B cell (primary cell): ENCODE results near the gene LBH. TPM values are rescaled to one million over a fixed set of nuclear protein-coding genes. Genes with fewer than 3 reads are reported as not detected.

Experiments used
- ATAC-seq: fragments of 200-7000 bp; cut with Tn5 transposase; one replicate; pipeline ENCODE4 v1.10.0; 2021; ENCODE audit warnings: low read depth, mild to moderate bottlenecking, moderate number of reproducible peaks, moderate library complexity
- CTCF ChIA-PET: fragments of 350-600 bp; sonication (Branson Sonifier 250); formaldehyde crosslinking; loops from one replicate; lab custom pipeline; 2021; ENCODE audit warnings: antibody characterized with exemption, inconsistent platforms; lab: Charles Lee
- POLR2A ChIA-PET: fragments of 350-600 bp; sonication (Branson Sonifier 250); formaldehyde crosslinking; loops from one replicate; lab custom pipeline; 2021; ENCODE audit warnings: antibody characterized with exemption; lab: Charles Lee
- DNase-seq: peaks from one replicate; pipeline ENCODE4 v3.0.0; 2013
- H2AFZ ChIP-seq: 2 replicates; pipeline ENCODE4 v1.6.1; 2012; ENCODE audit warnings: mild to moderate bottlenecking, low read depth, low read length; ENCODE audit not compliant: insufficient read depth, poor library complexity, severe bottlenecking
- H3K27ac ChIP-seq, 2 donors: 1 replicate in 1 of 2; 2 replicates in 1 of 2; pipeline ENCODE4 v1.5.1; 2012 to 2013; ENCODE audit warnings: low read length in 2 of 2, mild to moderate bottlenecking in 2 of 2, moderate library complexity in 1 of 2
- H3K27me3 ChIP-seq, 4 experiments: fragments of 200-600 bp in 1 of 4; sonication (generic) in 1 of 4; replicated peaks in 1 of 4; 1 replicate in 2 of 4; 2 replicates in 2 of 4; pipeline versions ENCODE4 v1.6.1 to v1.7.0; 2013 to 2016; ENCODE audit warnings: low read length in 3 of 4, mild to moderate bottlenecking in 2 of 4, mixed read lengths in 1 of 4, moderate library complexity in 1 of 4; ENCODE audit not compliant: insufficient read depth in 4 of 4, control insufficient read depth in 3 of 4; ENCODE audit errors: control extremely low read depth in 1 of 4
- H3K36me3 ChIP-seq, 2 experiments: replicated peaks in 1 of 2; 1 replicate in 1 of 2; 2 replicates in 1 of 2; pipeline versions ENCODE4 v1.6.1 to v1.7.1; 2013; ENCODE audit warnings: low read length in 1 of 2; ENCODE audit not compliant: insufficient read depth in 2 of 2, control insufficient read depth in 1 of 2; ENCODE audit errors: control extremely low read depth in 1 of 2, extremely low read depth in 1 of 2
- H3K4me1 ChIP-seq, 2 donors: fragments of 200-600 bp in 1 of 2; sonication (generic) in 1 of 2; 1 replicate in 1 of 2; 2 replicates in 1 of 2; pipeline versions ENCODE4 v1.5.1 to v1.6.1; 2013 to 2017; ENCODE audit warnings: low read length in 2 of 2; ENCODE audit not compliant: control insufficient read depth in 2 of 2, insufficient read depth in 2 of 2
- H3K4me2 ChIP-seq: replicated peaks from 2 replicates; pipeline ENCODE3; 2012; ENCODE audit warnings: mild to moderate bottlenecking, low read depth, low read length; ENCODE audit not compliant: poor library complexity, severe bottlenecking
- H3K4me3 ChIP-seq, 5 experiments: fragments of 200-600 bp in 1 of 5; sonication (generic) in 1 of 5; 1 replicate in 3 of 5; 2 replicates in 2 of 5; pipeline versions ENCODE4 v1.5.1 to v1.7.0; 2011 to 2016; ENCODE audit warnings: low read length in 4 of 5, mild to moderate bottlenecking in 4 of 5, low read depth in 2 of 5, control low read depth in 1 of 5, moderate library complexity in 1 of 5; ENCODE audit not compliant: insufficient read depth in 1 of 5; ENCODE audit errors: control extremely low read depth in 1 of 5, extremely low read depth in 1 of 5
- H3K79me2 ChIP-seq: fragments of 200-600 bp; sonication (generic); one replicate; pipeline ENCODE4 v1.6.0; 2016; ENCODE audit warnings: low read length; ENCODE audit not compliant: control insufficient read depth, insufficient read depth
- H3K9ac ChIP-seq: fragments of 200-600 bp; sonication (generic); 2 replicates; pipeline ENCODE4 v1.6.1; 2017; ENCODE audit warnings: mild to moderate bottlenecking, low read length, moderate library complexity
- H3K9me3 ChIP-seq, 3 donors: one replicate each; pipeline versions ENCODE4 v1.6.1 to v1.7.1; 2013; ENCODE audit warnings: low read length in 2 of 3; ENCODE audit not compliant: control insufficient read depth in 2 of 3, insufficient read depth in 1 of 3; ENCODE audit errors: control extremely low read depth in 1 of 3
- H4K20me1 ChIP-seq: 2 replicates; pipeline ENCODE4 v1.6.0; 2012; ENCODE audit warnings: mild to moderate bottlenecking, low read length; ENCODE audit not compliant: insufficient read depth, control insufficient read depth, poor library complexity, severe bottlenecking
- H3K27ac Mint-ChIP-seq: one replicate; pipeline ENCODE4 v1.8.0; 2021; ENCODE audit warnings: mixed read lengths
- H3K27me3 Mint-ChIP-seq: one replicate; pipeline ENCODE4 v1.8.0; 2021; ENCODE audit warnings: mixed read lengths
- H3K4me1 Mint-ChIP-seq: one replicate; pipeline ENCODE4 v1.8.0; 2021; ENCODE audit warnings: mixed read lengths
- H3K4me3 Mint-ChIP-seq: one replicate; pipeline ENCODE4 v1.8.0; 2021; ENCODE audit warnings: mixed read lengths
- H3K9me3 Mint-ChIP-seq: one replicate; pipeline ENCODE4 v1.8.0; 2022; ENCODE audit warnings: mixed read lengths; ENCODE audit not compliant: insufficient read depth
- CTCF ChIP-seq: fragments of 200-600 bp; IDR thresholded peaks from one replicate; pipeline ENCODE4 v1.8.0; 2022; ENCODE audit warnings: antibody characterized with exemption, mild to moderate bottlenecking
- EZH2 ChIP-seq: IDR thresholded peaks from 2 replicates; pipeline ENCODE4 v1.6.1; 2012; ENCODE audit warnings: borderline replicate concordance, low read depth, mild to moderate bottlenecking, moderate library complexity, low read length; ENCODE audit not compliant: insufficient read depth, poor library complexity, severe bottlenecking
- WGBS: methylation state at CpG from one replicate; pipeline ENCODE4 v1.1.5; 2013; ENCODE audit warnings: missing lambda C conversion rate; ENCODE audit not compliant: insufficient coverage; 5-methylcytosine and 5-hydroxymethylcytosine counted together
- intact Hi-C: fragments of 100-400 bp; cut with micrococcal nuclease; formaldehyde crosslinking; loops from one replicate; pipeline ENCODE4 v1.10.0; 2022
- polyA plus RNA-seq: library from polyadenylated mRNA; depleted of rRNA; stranded (reverse); fragments of >200 nt; gene quantifications from 2 replicates; pipeline ENCODE4 v1.2.3, GENCODE V29; 2012
- total RNA-seq, 2 donors: library from RNA; stranded (reverse); fragments of 120-200 nt in 1 of 2; gene quantifications; 1 replicate in 1 of 2; 2 replicates in 1 of 2; pipeline versions ENCODE4 v1.2.3 to v1.2.4, GENCODE V29; 2013 to 2022

The LBH gene
- total and polyA plus RNA-seq, 2 donors (not counting 1 experiment from before 2014, with no cell fraction given), result 158 to 201 TPM

GRCh38 chr2:30254685-30255001 is 23.3 kb downstream of the LBH start:
- H3K9me3 ChIP-seq, result no peaks in the 10 kb centered on the region
- no peak overlapping the region for H3K4me2 ChIP-seq
- H3K27ac Mint-ChIP-seq, result peak overlapping the region; percentile 63
- intact Hi-C loops, result no loop called here
- H3K27me3 ChIP-seq, result no peaks in the 10 kb centered on the region
- H3K79me2 ChIP-seq, result peaks cover 88% of the 10 kb centered on the region
- H3K9ac ChIP-seq, result no peak overlapping the region
- POLR2A ChIA-PET, result interaction anchor here (1.5 kb wide), 1 partner anchor 22 kb away, joined by 6 read pairs; no protein-coding TSS in a partner anchor
- H3K36me3 ChIP-seq, result peaks cover 0 to 84% of the 10 kb centered on the region in 2 experiments
- no peak overlapping the region for H3K4me3 Mint-ChIP-seq
- H3K4me1 Mint-ChIP-seq, result peaks cover 60% of the 10 kb centered on the region
- TF ChIP-seq EZH2 (no peak), CTCF (no peak)
- H3K4me3 ChIP-seq, result no peak overlapping the region
- DNase-seq (no peak), ATAC-seq (no peak)
- H2AFZ ChIP-seq, result no peak overlapping the region
- peak overlapping the region in 1 of 2 donors; percentile 79 for H3K27ac ChIP-seq
- H3K4me1 ChIP-seq, result peaks cover 34 to 52% of the 10 kb centered on the region in 2 donors
- H4K20me1 ChIP-seq, result peaks cover 92% of the 10 kb centered on the region
- H3K9me3 Mint-ChIP-seq, result no peaks in the 10 kb centered on the region
- CTCF ChIA-PET, result interaction anchor here (1.1 to 1.4 kb wide), 4 partner anchors 14 to 457 kb away, joined by 3 to 5 read pairs (median 4); no protein-coding TSS in a partner anchor
- H3K27me3 Mint-ChIP-seq, result no peaks in the 10 kb centered on the region
- WGBS, result 100% methylated on average over 1 of the region's 1 CpG

- Histone ChIP-seq H3K9ac (no peak overlapping the region), H3K4me3 (no peak overlapping the region), H3K4me1 (peaks cover 30 to 50% of the 10 kb centered on the region in 2 donors), H4K20me1 (peaks cover 89% of the 10 kb centered on the region), H3K79me2 (peaks cover 84% of the 10 kb centered on the region), H3K9me3 (peaks cover 0 to under 1% (median 0%) of the 10 kb centered on the region in 3 donors), H3K4me2 (no peak overlapping the region), H2AFZ (no peak overlapping the region), H3K36me3 (peaks cover 0 to 85% of the 10 kb centered on the region in 2 experiments), H3K27me3 (no peaks in the 10 kb centered on the region), H3K27ac (peak overlapping the region in 1 of 2 donors; percentile 79)
- POLR2A ChIA-PET, result no interaction called here
- Mint-ChIP-seq H3K27ac (peak overlapping the region; percentile 70), H3K4me3 (no peak overlapping the region), H3K27me3 (no peaks in the 10 kb centered on the region), H3K9me3 (no peaks in the 10 kb centered on the region), H3K4me1 (peaks cover 59% of the 10 kb centered on the region)
- DNase-seq, result no peak
- WGBS, result 97% methylated on average over 16 of the region's 16 CpGs
- CTCF ChIA-PET, result interaction anchor here (1.1 kb wide), 2 partner anchors 220 to 457 kb away, joined by 3 read pairs; no protein-coding TSS in a partner anchor
- no peak for ATAC-seq
- intact Hi-C loops, result no loop called here
- TF ChIP-seq CTCF (no peak), EZH2 (no peak)
Observed at GRCh38 chr2:30255026-30255425, 23.7 kb downstream of the LBH start.
